ENCODE results near the gene CRTC1. TPM values are rescaled to one million over a fixed set of nuclear protein-coding genes. Genes with fewer than 3 reads are reported as not detected.

The CRTC1 gene
- total and polyA plus RNA-seq, 2 of the 13 experiments (the other 11 are each of a cell fraction or from before 2014, with no cell fraction given): 2.0 to 2.7 TPM

GRCh38 chr19:18780081-18780480, 96.6 kb downstream of the CRTC1 start (continued):
- no peak for TF ChIP-seq ZBTB44 (CRISPR knock-in tag; IDR thresholded peaks at IDR 0.05)
- TF ChIP-seq ZNF484 (CRISPR knock-in tag; IDR thresholded peaks at IDR 0.05; ENCODE audit: borderline replicate concordance, low read depth): no peak
- TF ChIP-seq SMAD9 (CRISPR knock-in tag; IDR thresholded peaks at IDR 0.05): no peak
- no peak for TF ChIP-seq ZFP36 (IDR thresholded peaks at IDR 0.05; ENCODE audit: borderline replicate concordance, low read depth, low read length, partially characterized antibody)

- no peaks in the 10 kb centered on the region for H4K20me1 ChIP-seq (ENCODE audit: insufficient read depth, low read length)
- H3K4me1 ChIP-seq (ENCODE audit: insufficient read depth, low read length): peaks cover 43% of the 10 kb centered on the region
- DNase-seq (ENCODE audit: low spot score) (no peak), FAIRE-seq (no peak), ATAC-seq (peak; percentile 29)
- H3K27me3 ChIP-seq (ENCODE audit: control insufficient read depth in 1 of 2, insufficient read depth in 2 of 2, low read length in 2 of 2): peaks cover 6 to 8% of the 10 kb centered on the region in 2 experiments; a peak in 3 of 5 replicates
- H3K9me3 ChIP-seq (ENCODE audit: low read length): no peaks in the 10 kb centered on the region
- H3K4me3 ChIP-seq (replicated peaks in 1 of 3; ENCODE audit: insufficient read depth in 1 of 3, low read depth in 2 of 3, low read length in 3 of 3): no peak overlapping the region
- ChIA-PET CTCF (ENCODE audit: low intra/inter-chr PET ratio, low total read pairs) (interaction anchor here (1.7 kb wide), 1 partner anchor 67 kb away, joined by 5 read pairs; no protein-coding TSS in a partner anchor), POLR2A (interaction anchor here (0.8 to 1.3 kb wide), 3 partner anchors 51 to 66 kb away, joined by 3 to 4 read pairs (median 3); partner anchors contain the start of gene UPF1)
- no peaks in the 10 kb centered on the region for H3K79me2 ChIP-seq (ENCODE audit: insufficient read depth, low read length)
- no peak overlapping the region for H3K4me2 ChIP-seq (ENCODE audit: low read depth, low read length)
- in situ Hi-C loops (cut with HindIII; ENCODE audit: extremely low pct_ligation_motif_present, low pct_unique_long_range_greater_than_20kb) (no loop called here), intact Hi-C loops (cut with micrococcal nuclease; ENCODE audit: unreplicated experiment) (no loop called here)
- no peak overlapping the region for H3K9ac ChIP-seq (ENCODE audit: insufficient read depth, low read depth, low read length)
- 0% methylated on average over 3 of the region's 10 CpGs for WGBS (ENCODE audit: low lambda C conversion rate)
- no peak overlapping the region for H2AFZ ChIP-seq (ENCODE audit: low read length)
- no peaks in the 10 kb centered on the region for H3K36me3 ChIP-seq (replicated peaks in 1 of 2; ENCODE audit: control insufficient read depth in 1 of 2, insufficient read depth in 2 of 2, low read length in 2 of 2)
- no TSS peak for BruUV-seq (replicated peaks)
- H3K27ac ChIP-seq (ENCODE audit: extremely low read length, insufficient read depth, low read length): no peak overlapping the region
- TF ChIP-seq ARNTL (CRISPR knock-in tag; IDR thresholded peaks at IDR 0.05) (no peak), ZNF629 (CRISPR knock-in tag; conservative IDR thresholded peaks at IDR 0.05) (no peak), SAFB2 (CRISPR knock-in tag; IDR thresholded peaks at IDR 0.05; ENCODE audit: borderline replicate concordance, low read depth) (no peak), TOPORS (CRISPR knock-in tag; IDR thresholded peaks at IDR 0.05) (no peak), MYC (CRISPR knock-in tag; IDR thresholded peaks at IDR 0.05; ENCODE audit: borderline replicate concordance) (no peak), KDM4B (CRISPR knock-in tag; IDR thresholded peaks at IDR 0.05) (no peak), ELF4 (CRISPR knock-in tag; IDR thresholded peaks at IDR 0.05; ENCODE audit: borderline replicate concordance) (no peak), ZFX (CRISPR knock-in tag; IDR thresholded peaks at IDR 0.05; ENCODE audit: low read depth) (0 out of 2 replicates have a peak, but pooled peaks have one; percentile 17), MXI1 (IDR thresholded peaks at IDR 0.05; ENCODE audit: borderline replicate concordance, low read depth, low read length) (no peak), ZNF234 (CRISPR knock-in tag; conservative IDR thresholded peaks at IDR 0.05) (no peak), ZNF777 (CRISPR knock-in tag; IDR thresholded peaks at IDR 0.05) (no peak), RBM39 (IDR thresholded peaks at IDR 0.05; ENCODE audit: low read depth, low read length, poor library complexity, severe bottlenecking) (peak; percentile 29), AHDC1 (CRISPR knock-in tag; IDR thresholded peaks at IDR 0.05; ENCODE audit: borderline replicate concordance) (no peak)
Measured at GRCh38 chr19:18780631-18781030, 97.2 kb downstream of the CRTC1 start.

Data from HepG2 (cell line).